K562 (cell line): ENCODE data around the gene NDUFAF4. TPM values are rescaled to one million over a fixed set of nuclear protein-coding genes. Genes with fewer than 3 reads are reported as not detected.

Source experiments
- ATF7 ChIP-seq: fragments of 450-650 bp; IDR thresholded peaks from 2 replicates; pipeline ENCODE4 v1.7.1; 2014; ENCODE audit warnings: mild to moderate bottlenecking, moderate library complexity
- CSDE1 ChIP-seq, 2 experiments: fragments of 450-650 bp; IDR thresholded peaks; 2 replicates each; pipeline ENCODE4 v1.6.1; 2016; ENCODE audit warnings: mild to moderate bottlenecking in 1 of 2
- HCFC1 ChIP-seq: IDR thresholded peaks from 2 replicates; pipeline ENCODE4 v1.6.1; 2012; ENCODE audit warnings: low read depth, low read length, improper control_type of control experiment
- HNRNPL ChIP-seq: fragments of 200-400 bp; formaldehyde crosslinking; IDR thresholded peaks from 2 replicates; pipeline ENCODE4 v1.6.1; 2017; ENCODE audit warnings: low read depth, mild to moderate bottlenecking, low read length
- MBD2 ChIP-seq: sonication (generic); IDR thresholded peaks from 2 replicates; pipeline ENCODE4 v1.6.1; 2016; ENCODE audit warnings: low read depth, borderline replicate concordance
- PPARD ChIP-seq: fragments of 250-450 bp; sonication (Bioruptor Pico); IDR thresholded peaks from 2 replicates; pipeline ENCODE4 v1.8.0; 2022; ENCODE audit warnings: inconsistent platforms, mild to moderate bottlenecking, moderate library complexity
- SMAD1 ChIP-seq: fragments of 150-350 bp; IDR thresholded peaks from 2 replicates; pipeline ENCODE4 v1.6.1; 2014; ENCODE audit warnings: low read length, low read depth; ENCODE audit not compliant: partially characterized antibody
- STAT5A ChIP-seq: IDR thresholded peaks from 2 replicates; pipeline ENCODE4 v1.6.1; 2012; ENCODE audit warnings: low read length, inconsistent platforms, borderline replicate concordance
- TBL1XR1 ChIP-seq, 2 experiments: IDR thresholded peaks; 2 replicates each; pipeline ENCODE4 v1.6.1; 2012; ENCODE audit warnings: improper control_type of control experiment in 2 of 2, low read length in 2 of 2, mild to moderate bottlenecking in 1 of 2
- ZNF263 ChIP-seq: sonication (generic); formaldehyde crosslinking; IDR thresholded peaks from 2 replicates; pipeline ENCODE4 v1.8.0; 2022; ENCODE audit warnings: mild to moderate bottlenecking, missing genetic modification reagents, borderline replicate concordance
- polyA plus RNA-seq, 8 experiments: library from polyadenylated mRNA; depleted of rRNA in 4 of 8; stranded (reverse) in 5 of 8; unstranded in 3 of 8; fragments of >200 nt; fragmentation: Nextera tagmentation in 2 of 8; fragmentation: Illumina TruSeq in 1 of 8; extraction: Ambion mirVana in 2 of 8; extraction: Trizol in 1 of 8; gene quantifications; 2 replicates each; pipeline versions ENCODE4 v1.2.1 to v1.2.3, GENCODE V29; 2011 to 2014; ENCODE audit warnings: inconsistent platforms in 1 of 8, missing spikeins in 1 of 8
- total RNA-seq, 7 experiments: library from RNA; depleted of rRNA in 6 of 7; stranded (reverse); fragments of >200 nt in 6 of 7; fragmentation: Illumina TruSeq in 2 of 7; extraction: Trizol in 2 of 7; gene quantifications; 2 replicates each; pipeline versions ENCODE4 v1.2.1 to v1.2.3, GENCODE V29; 2011 to 2021; ENCODE audit warnings: low replicate concordance in 1 of 7
- TF ChIP-seq, protein P1 (sequence below), 3 experiments: IDR thresholded peaks in 2 of 3; conservative IDR thresholded peaks in 1 of 3; 2 replicates each; pipeline ENCODE4 v1.5.1; 2011 to 2012; ENCODE audit warnings: low read length in 3 of 3, mild to moderate bottlenecking in 3 of 3, control low read depth in 2 of 3, improper control_type of control experiment in 1 of 3, inconsistent platforms in 1 of 3, low read depth in 1 of 3, mixed read lengths in 1 of 3, moderate library complexity in 1 of 3; ENCODE audit not compliant: insufficient read depth in 2 of 3
- TF ChIP-seq, protein P2 (sequence below): sonication (generic); formaldehyde crosslinking; IDR thresholded peaks from 2 replicates; pipeline ENCODE4 v1.8.0; 2022; ENCODE audit warnings: mild to moderate bottlenecking, missing genetic modification reagents, borderline replicate concordance
- TF ChIP-seq, protein P3 (sequence below), 2 experiments: IDR thresholded peaks; 2 replicates each; pipeline ENCODE4 v1.6.1; 2011; ENCODE audit warnings: borderline replicate concordance in 1 of 2, control low read depth in 1 of 2, low read depth in 1 of 2, low read length in 1 of 2, mild to moderate bottlenecking in 1 of 2, mixed read lengths in 1 of 2, moderate library complexity in 1 of 2; ENCODE audit not compliant: insufficient read depth in 1 of 2, insufficient read length in 1 of 2, poor library complexity in 1 of 2, severe bottlenecking in 1 of 2; ENCODE audit errors: extremely low read depth in 1 of 2
- TF ChIP-seq, protein P4 (sequence below): fragments of 250-450 bp; sonication (Bioruptor Pico); IDR thresholded peaks from 2 replicates; pipeline ENCODE4 v1.4.0; 2020; ENCODE audit warnings: mild to moderate bottlenecking
- TF ChIP-seq, protein P5 (sequence below): fragments of 250-450 bp; sonication (Bioruptor Pico); IDR thresholded peaks from 2 replicates; pipeline ENCODE4 v1.5.0; 2021
- TF ChIP-seq, protein P6 (sequence below): sonication (generic); formaldehyde crosslinking; IDR thresholded peaks from 2 replicates; pipeline ENCODE4 v1.8.0; 2022; ENCODE audit warnings: mild to moderate bottlenecking, missing genetic modification reagents

Gene NDUFAF4
- total and polyA plus RNA-seq, 9 of the 15 experiments (the other 6 are each of a cell fraction or from before 2014, with no cell fraction given), result 45.0 to 418 (median 136) TPM

DNA sequence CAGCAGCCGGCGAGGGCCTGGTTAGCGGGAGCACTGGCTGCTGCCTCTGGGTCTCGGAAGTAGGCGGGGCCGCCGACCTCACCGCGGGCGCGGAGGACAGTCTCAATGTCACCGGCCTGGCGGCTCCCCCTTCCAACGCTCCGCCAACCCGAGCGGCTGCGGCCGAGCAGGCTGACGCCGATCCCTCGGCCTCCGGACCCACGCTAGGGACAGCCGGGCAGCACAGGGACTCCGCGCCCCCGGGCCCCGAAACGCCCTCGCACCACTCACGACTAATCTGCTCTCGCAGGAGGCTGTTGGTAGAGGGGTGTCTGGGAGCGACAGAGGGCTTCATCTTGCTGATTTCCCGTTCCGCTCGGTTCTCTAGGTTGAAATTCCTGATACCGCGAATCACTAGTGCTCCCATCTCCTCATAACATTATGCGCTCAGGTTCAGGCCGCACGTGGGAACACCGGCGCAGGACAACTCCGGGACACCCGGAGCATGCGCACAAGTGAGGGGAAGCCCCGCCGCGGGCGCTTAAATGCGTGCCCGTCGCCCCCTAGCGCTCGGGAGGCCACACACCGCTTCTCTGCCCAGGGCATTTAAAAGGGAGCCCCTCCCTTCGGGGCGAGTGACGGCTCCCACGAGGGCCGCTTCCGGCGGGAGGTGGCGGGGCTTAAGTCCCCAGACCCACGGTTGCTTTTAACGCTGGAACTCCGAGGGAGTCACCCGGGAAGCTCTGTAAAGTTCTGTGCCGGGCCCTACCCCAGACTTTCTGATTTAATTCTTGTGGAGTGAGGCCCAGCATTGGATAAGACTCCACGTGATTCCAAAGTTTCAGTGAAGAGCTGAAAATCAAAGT is at the start of gene NDUFAF4 (continued):
- TF ChIP-seq, protein P1, sequence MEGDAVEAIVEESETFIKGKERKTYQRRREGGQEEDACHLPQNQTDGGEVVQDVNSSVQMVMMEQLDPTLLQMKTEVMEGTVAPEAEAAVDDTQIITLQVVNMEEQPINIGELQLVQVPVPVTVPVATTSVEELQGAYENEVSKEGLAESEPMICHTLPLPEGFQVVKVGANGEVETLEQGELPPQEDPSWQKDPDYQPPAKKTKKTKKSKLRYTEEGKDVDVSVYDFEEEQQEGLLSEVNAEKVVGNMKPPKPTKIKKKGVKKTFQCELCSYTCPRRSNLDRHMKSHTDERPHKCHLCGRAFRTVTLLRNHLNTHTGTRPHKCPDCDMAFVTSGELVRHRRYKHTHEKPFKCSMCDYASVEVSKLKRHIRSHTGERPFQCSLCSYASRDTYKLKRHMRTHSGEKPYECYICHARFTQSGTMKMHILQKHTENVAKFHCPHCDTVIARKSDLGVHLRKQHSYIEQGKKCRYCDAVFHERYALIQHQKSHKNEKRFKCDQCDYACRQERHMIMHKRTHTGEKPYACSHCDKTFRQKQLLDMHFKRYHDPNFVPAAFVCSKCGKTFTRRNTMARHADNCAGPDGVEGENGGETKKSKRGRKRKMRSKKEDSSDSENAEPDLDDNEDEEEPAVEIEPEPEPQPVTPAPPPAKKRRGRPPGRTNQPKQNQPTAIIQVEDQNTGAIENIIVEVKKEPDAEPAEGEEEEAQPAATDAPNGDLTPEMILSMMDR (IDR thresholded peaks at IDR 0.05 in 2 of 3, conservative IDR thresholded peaks at IDR 0.05 in 1 of 3; ENCODE audit: insufficient read depth in 2 of 3, low read depth in 1 of 3, low read length in 3 of 3), result peak; percentile 83 to 93 (median 92)
- TF ChIP-seq PPARD (CRISPR knock-in tag), result no peak
- TF ChIP-seq, protein P2, sequence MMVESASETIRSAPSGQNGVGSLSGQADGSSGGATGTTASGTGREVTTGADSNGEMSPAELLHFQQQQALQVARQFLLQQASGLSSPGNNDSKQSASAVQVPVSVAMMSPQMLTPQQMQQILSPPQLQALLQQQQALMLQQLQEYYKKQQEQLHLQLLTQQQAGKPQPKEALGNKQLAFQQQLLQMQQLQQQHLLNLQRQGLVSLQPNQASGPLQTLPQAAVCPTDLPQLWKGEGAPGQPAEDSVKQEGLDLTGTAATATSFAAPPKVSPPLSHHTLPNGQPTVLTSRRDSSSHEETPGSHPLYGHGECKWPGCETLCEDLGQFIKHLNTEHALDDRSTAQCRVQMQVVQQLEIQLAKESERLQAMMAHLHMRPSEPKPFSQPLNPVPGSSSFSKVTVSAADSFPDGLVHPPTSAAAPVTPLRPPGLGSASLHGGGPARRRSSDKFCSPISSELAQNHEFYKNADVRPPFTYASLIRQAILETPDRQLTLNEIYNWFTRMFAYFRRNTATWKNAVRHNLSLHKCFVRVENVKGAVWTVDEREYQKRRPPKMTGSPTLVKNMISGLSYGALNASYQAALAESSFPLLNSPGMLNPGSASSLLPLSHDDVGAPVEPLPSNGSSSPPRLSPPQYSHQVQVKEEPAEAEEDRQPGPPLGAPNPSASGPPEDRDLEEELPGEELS, result peak; percentile 87; the same call in 1 of the 2 replicates
- TF ChIP-seq CSDE1 (IDR thresholded peaks at IDR 0.05), result no peak
- TF ChIP-seq ZNF263 (CRISPR knock-in tag), result peak; percentile 94
- TF ChIP-seq, protein P3, sequence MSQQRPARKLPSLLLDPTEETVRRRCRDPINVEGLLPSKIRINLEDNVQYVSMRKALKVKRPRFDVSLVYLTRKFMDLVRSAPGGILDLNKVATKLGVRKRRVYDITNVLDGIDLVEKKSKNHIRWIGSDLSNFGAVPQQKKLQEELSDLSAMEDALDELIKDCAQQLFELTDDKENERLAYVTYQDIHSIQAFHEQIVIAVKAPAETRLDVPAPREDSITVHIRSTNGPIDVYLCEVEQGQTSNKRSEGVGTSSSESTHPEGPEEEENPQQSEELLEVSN (IDR thresholded peaks at IDR 0.05; ENCODE audit: borderline replicate concordance in 1 of 2, extremely low read depth in 1 of 2, insufficient read depth in 1 of 2, insufficient read length in 1 of 2, low read depth in 1 of 2, low read length in 1 of 2, poor library complexity in 1 of 2, severe bottlenecking in 1 of 2), result peak; percentile 58 to 70
- TF ChIP-seq, protein P4, sequence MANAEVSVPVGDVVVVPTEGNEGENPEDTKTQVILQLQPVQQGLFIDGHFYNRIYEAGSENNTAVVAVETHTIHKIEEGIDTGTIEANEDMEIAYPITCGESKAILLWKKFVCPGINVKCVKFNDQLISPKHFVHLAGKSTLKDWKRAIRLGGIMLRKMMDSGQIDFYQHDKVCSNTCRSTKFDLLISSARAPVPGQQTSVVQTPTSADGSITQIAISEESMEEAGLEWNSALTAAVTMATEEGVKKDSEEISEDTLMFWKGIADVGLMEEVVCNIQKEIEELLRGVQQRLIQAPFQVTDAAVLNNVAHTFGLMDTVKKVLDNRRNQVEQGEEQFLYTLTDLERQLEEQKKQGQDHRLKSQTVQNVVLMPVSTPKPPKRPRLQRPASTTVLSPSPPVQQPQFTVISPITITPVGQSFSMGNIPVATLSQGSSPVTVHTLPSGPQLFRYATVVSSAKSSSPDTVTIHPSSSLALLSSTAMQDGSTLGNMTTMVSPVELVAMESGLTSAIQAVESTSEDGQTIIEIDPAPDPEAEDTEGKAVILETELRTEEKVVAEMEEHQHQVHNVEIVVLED (CRISPR knock-in tag), result peak; percentile 51; the same call in 1 of the 2 replicates
- TF ChIP-seq, protein P5, sequence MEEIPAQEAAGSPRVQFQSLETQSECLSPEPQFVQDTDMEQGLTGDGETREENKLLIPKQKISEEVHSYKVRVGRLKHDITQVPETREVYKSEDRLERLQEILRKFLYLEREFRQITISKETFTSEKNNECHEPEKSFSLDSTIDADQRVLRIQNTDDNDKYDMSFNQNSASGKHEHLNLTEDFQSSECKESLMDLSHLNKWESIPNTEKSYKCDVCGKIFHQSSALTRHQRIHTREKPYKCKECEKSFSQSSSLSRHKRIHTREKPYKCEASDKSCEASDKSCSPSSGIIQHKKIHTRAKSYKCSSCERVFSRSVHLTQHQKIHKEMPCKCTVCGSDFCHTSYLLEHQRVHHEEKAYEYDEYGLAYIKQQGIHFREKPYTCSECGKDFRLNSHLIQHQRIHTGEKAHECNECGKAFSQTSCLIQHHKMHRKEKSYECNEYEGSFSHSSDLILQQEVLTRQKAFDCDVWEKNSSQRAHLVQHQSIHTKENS, result no peak
- TF ChIP-seq MBD2, result 0 out of 2 replicates have a peak, but pooled peaks have one; percentile 2
- TF ChIP-seq STAT5A, result 0 out of 2 replicates have a peak, but pooled peaks have one; percentile 35
- TF ChIP-seq HCFC1, result peak; percentile 67
- TF ChIP-seq, protein P6, sequence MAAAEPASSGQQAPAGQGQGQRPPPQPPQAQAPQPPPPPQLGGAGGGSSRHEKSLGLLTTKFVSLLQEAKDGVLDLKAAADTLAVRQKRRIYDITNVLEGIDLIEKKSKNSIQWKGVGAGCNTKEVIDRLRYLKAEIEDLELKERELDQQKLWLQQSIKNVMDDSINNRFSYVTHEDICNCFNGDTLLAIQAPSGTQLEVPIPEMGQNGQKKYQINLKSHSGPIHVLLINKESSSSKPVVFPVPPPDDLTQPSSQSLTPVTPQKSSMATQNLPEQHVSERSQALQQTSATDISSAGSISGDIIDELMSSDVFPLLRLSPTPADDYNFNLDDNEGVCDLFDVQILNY (CRISPR knock-in tag), result 0 out of 2 replicates have a peak, but pooled peaks have one; percentile 46
- peak; percentile 72 for TF ChIP-seq ATF7
- 0 out of 2 replicates have a peak, but pooled peaks have one; percentile 11 for TF ChIP-seq HNRNPL
- peak; percentile 35 to 36; a peak in 2 of 4 replicates for TF ChIP-seq TBL1XR1 (IDR thresholded peaks at IDR 0.05; ENCODE audit: low read length in 2 of 2)
- peak; percentile 57 for TF ChIP-seq SMAD1
